ENCODE measurements around the gene GALNT6. TPM values are rescaled to one million over a fixed set of nuclear protein-coding genes. Genes with fewer than 3 reads are reported as not detected.

GALNT6 gene
- total RNA-seq, 1 experiment from 2014 or later: 9.8 TPM

GRCh38 chr12:51333536-51333935 lies 57.7 kb downstream of the GALNT6 start:
- H3K27me3 ChIP-seq (ENCODE audit: insufficient read depth, low read length): no peaks in the 10 kb centered on the region
- DNase-seq: no peak
- H3K23me2 ChIP-seq (ENCODE audit: insufficient read length, low read depth, low read length, poor library complexity, severe bottlenecking): no peaks in the 10 kb centered on the region
- no peak overlapping the region for H3K14ac ChIP-seq (ENCODE audit: insufficient read depth, low read length)
- H4K5ac ChIP-seq (ENCODE audit: insufficient read length, low read depth, low read length): no peak overlapping the region
- no CpG with 5 or more reads among the region's 6 CpGs for WGBS (ENCODE audit: extremely low coverage, insufficient read length, low lambda C conversion rate)
- H3K79me2 ChIP-seq (ENCODE audit: insufficient read depth, low read length): no peaks in the 10 kb centered on the region
- no peak overlapping the region for H2BK12ac ChIP-seq (ENCODE audit: insufficient read length, low read depth, low read length)
- no peak overlapping the region for H3K4ac ChIP-seq (ENCODE audit: low read depth, low read length)
- H3T11ph ChIP-seq (ENCODE audit: low read length): no peak overlapping the region
- H2BK120ac ChIP-seq (ENCODE audit: low read depth, low read length, poor library complexity, severe bottlenecking): no peak overlapping the region
- H2BK15ac ChIP-seq (ENCODE audit: low read depth, low read length): no peak overlapping the region
- Mint-ChIP-seq H3K4me1 (peaks cover 3 to 9% of the 10 kb centered on the region in 2 experiments; a peak in 1 of 4 replicates), H3K9me3 (no peaks in the 10 kb centered on the region), H3K27me3 (ENCODE audit: low read depth) (no peaks in the 10 kb centered on the region; the same call in none of the 2 replicates), H3K36me3 (ENCODE audit: insufficient read depth in 1 of 3, low read depth in 3 of 3) (no peaks in the 10 kb centered on the region), H3K27ac (peak overlapping the region in 1 of 3 experiments; percentile 12; a peak in 1 of 7 replicates), H3K4me3 (no peak overlapping the region)
- no peak overlapping the region for H3K23ac ChIP-seq (ENCODE audit: insufficient read length, low read depth, low read length)
- H2BK5ac ChIP-seq (ENCODE audit: insufficient read length, low read length): no peak overlapping the region
- H2BK20ac ChIP-seq (ENCODE audit: low read depth, low read length, poor library complexity, severe bottlenecking): no peak overlapping the region
- H3K4me2 ChIP-seq (ENCODE audit: insufficient read depth, insufficient read length, low read length): no peak overlapping the region
- no peaks in the 10 kb centered on the region for H3K9me3 ChIP-seq (ENCODE audit: control insufficient read depth, low read depth, low read length)
- H2AK5ac ChIP-seq (ENCODE audit: insufficient read length, low read length): no peak overlapping the region
- no peak overlapping the region for H4K8ac ChIP-seq (replicated peaks; ENCODE audit: insufficient read length, low read depth, low read length)
- TF ChIP-seq CTCF (conservative IDR thresholded peaks at IDR 0.05): no peak
- no peak overlapping the region for H3K18ac ChIP-seq (ENCODE audit: insufficient read length, low read depth, low read length)
- H4K20me1 ChIP-seq (ENCODE audit: control insufficient read depth, insufficient read depth, insufficient read length): no peaks in the 10 kb centered on the region
- H2AFZ ChIP-seq (ENCODE audit: low read length): no peak overlapping the region
- no peak overlapping the region for H3K27ac ChIP-seq (ENCODE audit: insufficient read length, low read depth, low read length)
- H4K91ac ChIP-seq (ENCODE audit: insufficient read length, low read depth, low read length): no peak overlapping the region
- no peak overlapping the region for H3K56ac ChIP-seq (ENCODE audit: insufficient read length, low read depth, low read length)
- H3K4me1 ChIP-seq (ENCODE audit: insufficient read depth, low read length): no peaks in the 10 kb centered on the region
- no peak overlapping the region for H3K9ac ChIP-seq (ENCODE audit: extremely low read depth, insufficient read length, low read length)
- H3K79me1 ChIP-seq (ENCODE audit: insufficient read depth, low read depth, low read length, poor library complexity, severe bottlenecking): no peaks in the 10 kb centered on the region

Measured in H9 (cell line).